GM10266 (cell line): ENCODE measurements around the gene PPA1.

ENCODE experiments used
- DNase-seq: peaks from one replicate; pipeline ENCODE4 v3.0.0; 2012; ENCODE audit errors: extremely low spot score
- TF ChIP-seq, protein P1 (sequence below): IDR thresholded peaks from 2 replicates; pipeline ENCODE4 v1.5.1; 2012; ENCODE audit warnings: mild to moderate bottlenecking, low read depth; ENCODE audit not compliant: control insufficient read depth, insufficient read depth; ENCODE audit errors: missing control alignments

Gene PPA1

GRCh38 chr10:70197235-70197945 lies 35.8 kb downstream of the PPA1 start:
- TF ChIP-seq, protein P1, sequence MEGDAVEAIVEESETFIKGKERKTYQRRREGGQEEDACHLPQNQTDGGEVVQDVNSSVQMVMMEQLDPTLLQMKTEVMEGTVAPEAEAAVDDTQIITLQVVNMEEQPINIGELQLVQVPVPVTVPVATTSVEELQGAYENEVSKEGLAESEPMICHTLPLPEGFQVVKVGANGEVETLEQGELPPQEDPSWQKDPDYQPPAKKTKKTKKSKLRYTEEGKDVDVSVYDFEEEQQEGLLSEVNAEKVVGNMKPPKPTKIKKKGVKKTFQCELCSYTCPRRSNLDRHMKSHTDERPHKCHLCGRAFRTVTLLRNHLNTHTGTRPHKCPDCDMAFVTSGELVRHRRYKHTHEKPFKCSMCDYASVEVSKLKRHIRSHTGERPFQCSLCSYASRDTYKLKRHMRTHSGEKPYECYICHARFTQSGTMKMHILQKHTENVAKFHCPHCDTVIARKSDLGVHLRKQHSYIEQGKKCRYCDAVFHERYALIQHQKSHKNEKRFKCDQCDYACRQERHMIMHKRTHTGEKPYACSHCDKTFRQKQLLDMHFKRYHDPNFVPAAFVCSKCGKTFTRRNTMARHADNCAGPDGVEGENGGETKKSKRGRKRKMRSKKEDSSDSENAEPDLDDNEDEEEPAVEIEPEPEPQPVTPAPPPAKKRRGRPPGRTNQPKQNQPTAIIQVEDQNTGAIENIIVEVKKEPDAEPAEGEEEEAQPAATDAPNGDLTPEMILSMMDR = no peak
- DNase-seq = no peak

- TF ChIP-seq, protein P1 = no peak
- no peak for DNase-seq
Observed at GRCh38 chr10:70193391-70193844, 39.8 kb downstream of the PPA1 start.

GRCh38 chr10:70192326-70192968 lies 40.8 kb downstream of the PPA1 start:
- TF ChIP-seq, protein P1 = no peak
- no peak for DNase-seq

- TF ChIP-seq, protein P1 = no peak
- no peak for DNase-seq
Observed at GRCh38 chr10:70191972-70192305, 41.3 kb downstream of the PPA1 start.

DNA sequence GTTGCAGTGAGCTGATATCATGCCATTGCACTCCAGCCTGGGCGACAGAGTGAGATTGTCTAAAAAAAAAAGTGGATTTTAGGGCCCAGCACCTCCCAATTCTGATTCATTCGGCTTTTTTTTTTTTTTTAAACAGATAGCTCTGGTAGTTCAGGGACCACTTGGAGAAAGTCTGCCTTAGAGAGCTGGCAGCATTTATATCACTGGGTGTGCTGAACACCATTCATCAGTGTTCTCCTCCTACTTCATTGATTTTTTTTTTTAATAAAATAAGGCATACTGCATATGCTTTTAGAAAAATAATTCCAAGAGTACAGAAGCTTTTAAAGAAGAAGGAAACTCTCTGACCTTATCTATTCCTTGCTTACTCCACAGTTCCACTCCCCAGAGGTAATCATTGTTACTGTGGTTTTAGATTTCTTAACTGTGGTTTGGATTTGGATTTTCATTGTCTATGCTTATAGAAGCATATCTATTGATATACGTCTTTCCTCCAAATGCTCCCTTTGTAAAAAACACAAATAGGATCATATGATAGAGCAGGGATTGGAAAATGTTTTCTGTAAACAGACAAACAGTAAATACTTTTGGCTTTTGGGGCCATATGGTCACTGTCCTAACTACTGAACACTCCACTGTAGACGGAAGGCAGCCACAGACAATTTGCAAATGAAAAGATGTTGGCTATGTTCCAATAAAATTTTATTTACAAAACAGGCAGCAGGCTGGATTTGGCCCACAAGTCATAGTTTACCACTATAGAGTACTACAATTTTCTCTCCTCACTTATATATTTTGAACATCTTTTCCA lies 41.9 kb downstream of the PPA1 start:
- TF ChIP-seq, protein P1 = no peak
- DNase-seq = no peak

GRCh38 chr10:70190581-70190980 lies 42.6 kb downstream of the PPA1 start:
- TF ChIP-seq, protein P1 = no peak
- no peak for DNase-seq
